ENCODE data around the gene NFIA.

Gene NFIA

GRCh38 chr1:61357539-61357938 lies 275.2 kb downstream of the NFIA start:
- no peaks in the 10 kb centered on the region for H3K36me3 ChIP-seq (ENCODE audit: control insufficient read depth, insufficient read depth, low read length)
- no peaks in the 10 kb centered on the region for H3K9me3 ChIP-seq (ENCODE audit: control insufficient read depth, low read length)
- no peak overlapping the region for H3K27ac ChIP-seq (ENCODE audit: low read depth, low read length, severe bottlenecking)
- no peak overlapping the region for H3K4me3 ChIP-seq (ENCODE audit: extremely low read depth, insufficient read depth, low read length, poor library complexity, severe bottlenecking)
- H3K4me1 ChIP-seq (ENCODE audit: control insufficient read depth, insufficient read depth, low read length, poor library complexity, severe bottlenecking): no peaks in the 10 kb centered on the region
- WGBS, 2 experiments (ENCODE audit: insufficient coverage in 2 of 2): 80 to 90% methylated on average over 2 of the region's 5 CpGs

- H3K4me1 ChIP-seq (ENCODE audit: control insufficient read depth, insufficient read depth, low read length, poor library complexity, severe bottlenecking): no peaks in the 10 kb centered on the region
- no peak overlapping the region for H3K27ac ChIP-seq (ENCODE audit: low read depth, low read length, severe bottlenecking)
- H3K4me3 ChIP-seq (ENCODE audit: extremely low read depth, insufficient read depth, low read length, poor library complexity, severe bottlenecking): no peak overlapping the region
- 90 to 92% methylated on average over 6 to 7 of the region's 8 CpGs for WGBS, 2 experiments (ENCODE audit: insufficient coverage in 2 of 2)
- no peaks in the 10 kb centered on the region for H3K36me3 ChIP-seq (ENCODE audit: control insufficient read depth, insufficient read depth, low read length)
- H3K9me3 ChIP-seq (ENCODE audit: control insufficient read depth, low read length): no peaks in the 10 kb centered on the region
Observed at GRCh38 chr1:61358770-61359455, 276.6 kb downstream of the NFIA start.

- H3K9me3 ChIP-seq (ENCODE audit: control insufficient read depth, low read length): no peaks in the 10 kb centered on the region
Observed at GRCh38 chr1:61361931-61362330, 279.6 kb downstream of the NFIA start.

GRCh38 chr1:61362351-61362750 lies 280.0 kb downstream of the NFIA start:
- no peaks in the 10 kb centered on the region for H3K4me1 ChIP-seq (ENCODE audit: control insufficient read depth, insufficient read depth, low read length, poor library complexity, severe bottlenecking)
- peak overlapping the region; percentile 3 for H3K27ac ChIP-seq (ENCODE audit: low read depth, low read length, severe bottlenecking)
- no peaks in the 10 kb centered on the region for H3K36me3 ChIP-seq (ENCODE audit: control insufficient read depth, insufficient read depth, low read length)
- no peaks in the 10 kb centered on the region for H3K9me3 ChIP-seq (ENCODE audit: control insufficient read depth, low read length)
- 90 to 100% methylated on average over 2 of the region's 2 CpGs for WGBS, 2 experiments (ENCODE audit: insufficient coverage in 2 of 2)
- H3K4me3 ChIP-seq (ENCODE audit: extremely low read depth, insufficient read depth, low read length, poor library complexity, severe bottlenecking): no peak overlapping the region

More at GRCh38 chr1:61361931-61362330, 279.6 kb downstream of the NFIA start:
- no peaks in the 10 kb centered on the region for H3K36me3 ChIP-seq (ENCODE audit: control insufficient read depth, insufficient read depth, low read length)
- H3K4me3 ChIP-seq (ENCODE audit: extremely low read depth, insufficient read depth, low read length, poor library complexity, severe bottlenecking): no peak overlapping the region
- 94% methylated on average over 2 of the region's 2 CpGs; no CpG with 5 or more reads in 1 of the 2 experiments for WGBS, 2 experiments (ENCODE audit: insufficient coverage in 2 of 2)
- H3K4me1 ChIP-seq (ENCODE audit: control insufficient read depth, insufficient read depth, low read length, poor library complexity, severe bottlenecking): no peaks in the 10 kb centered on the region
- no peak overlapping the region for H3K27ac ChIP-seq (ENCODE audit: low read depth, low read length, severe bottlenecking)

GRCh38 chr1:61368366-61368765 lies 286.0 kb downstream of the NFIA start:
- Histone ChIP-seq H3K27ac (ENCODE audit: low read depth, low read length, severe bottlenecking) (no peak overlapping the region), H3K36me3 (ENCODE audit: control insufficient read depth, insufficient read depth, low read length) (no peaks in the 10 kb centered on the region), H3K9me3 (ENCODE audit: control insufficient read depth, low read length) (no peaks in the 10 kb centered on the region), H3K4me3 (ENCODE audit: extremely low read depth, insufficient read depth, low read length, poor library complexity, severe bottlenecking) (no peak overlapping the region), H3K4me1 (ENCODE audit: control insufficient read depth, insufficient read depth, low read length, poor library complexity, severe bottlenecking) (no peaks in the 10 kb centered on the region)
- no CpG with 5 or more reads among the region's 2 CpGs for WGBS, 2 experiments (ENCODE audit: insufficient coverage in 2 of 2)

- Histone ChIP-seq H3K4me3 (ENCODE audit: extremely low read depth, insufficient read depth, low read length, poor library complexity, severe bottlenecking) (no peak overlapping the region), H3K4me1 (ENCODE audit: control insufficient read depth, insufficient read depth, low read length, poor library complexity, severe bottlenecking) (no peaks in the 10 kb centered on the region), H3K9me3 (ENCODE audit: control insufficient read depth, low read length) (no peaks in the 10 kb centered on the region), H3K36me3 (ENCODE audit: control insufficient read depth, insufficient read depth, low read length) (no peaks in the 10 kb centered on the region), H3K27ac (ENCODE audit: low read depth, low read length, severe bottlenecking) (no peak overlapping the region)
- WGBS, 2 experiments (ENCODE audit: insufficient coverage in 2 of 2): 90 to 100% methylated on average over 6 of the region's 6 CpGs
Observed at GRCh38 chr1:61368876-61369275, 286.5 kb downstream of the NFIA start.

GRCh38 chr1:61370177-61370912 lies 288.0 kb downstream of the NFIA start:
- H3K9me3 ChIP-seq (ENCODE audit: control insufficient read depth, low read length): no peaks in the 10 kb centered on the region
- H3K4me1 ChIP-seq (ENCODE audit: control insufficient read depth, insufficient read depth, low read length, poor library complexity, severe bottlenecking): no peaks in the 10 kb centered on the region
- WGBS, 2 experiments (ENCODE audit: insufficient coverage in 2 of 2): 95 to 100% methylated on average over 3 to 4 of the region's 10 CpGs
- no peak overlapping the region for H3K4me3 ChIP-seq (ENCODE audit: extremely low read depth, insufficient read depth, low read length, poor library complexity, severe bottlenecking)
- no peak overlapping the region for H3K27ac ChIP-seq (ENCODE audit: low read depth, low read length, severe bottlenecking)
- no peaks in the 10 kb centered on the region for H3K36me3 ChIP-seq (ENCODE audit: control insufficient read depth, insufficient read depth, low read length)

- Histone ChIP-seq H3K36me3 (ENCODE audit: control insufficient read depth, insufficient read depth, low read length) (no peaks in the 10 kb centered on the region), H3K4me3 (ENCODE audit: extremely low read depth, insufficient read depth, low read length, poor library complexity, severe bottlenecking) (no peak overlapping the region), H3K27ac (ENCODE audit: low read depth, low read length, severe bottlenecking) (no peak overlapping the region), H3K9me3 (ENCODE audit: control insufficient read depth, low read length) (no peaks in the 10 kb centered on the region), H3K4me1 (ENCODE audit: control insufficient read depth, insufficient read depth, low read length, poor library complexity, severe bottlenecking) (no peaks in the 10 kb centered on the region)
- no CpG with 5 or more reads among the region's 2 CpGs for WGBS, 2 experiments (ENCODE audit: insufficient coverage in 2 of 2)
Observed at GRCh38 chr1:61370913-61371279, 288.5 kb downstream of the NFIA start.

DNA sequence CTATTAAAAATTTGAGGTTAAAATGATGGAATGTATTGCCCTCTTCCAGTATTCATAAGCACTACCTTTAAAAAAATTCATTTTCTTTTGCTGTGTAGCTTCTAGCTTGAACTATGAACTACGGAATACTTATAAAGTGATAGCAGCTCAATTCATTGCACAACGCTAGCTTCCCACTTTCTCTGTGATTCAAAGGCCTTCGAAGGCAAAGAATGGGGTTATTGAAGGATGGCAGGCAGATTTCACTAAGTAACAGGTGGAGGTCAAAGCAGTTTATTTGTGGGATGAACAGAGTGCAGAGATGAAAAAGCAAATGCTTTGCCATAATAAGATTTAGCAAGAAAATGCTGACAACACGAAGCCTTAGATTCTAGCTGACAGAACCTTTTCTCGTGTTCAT lies 290.6 kb downstream of the NFIA start:
- H3K4me1 ChIP-seq (ENCODE audit: control insufficient read depth, insufficient read depth, low read length, poor library complexity, severe bottlenecking): no peaks in the 10 kb centered on the region
- no peaks in the 10 kb centered on the region for H3K9me3 ChIP-seq (ENCODE audit: control insufficient read depth, low read length)
- H3K4me3 ChIP-seq (ENCODE audit: extremely low read depth, insufficient read depth, low read length, poor library complexity, severe bottlenecking): no peak overlapping the region
- no peaks in the 10 kb centered on the region for H3K36me3 ChIP-seq (ENCODE audit: control insufficient read depth, insufficient read depth, low read length)
- 82 to 93% methylated on average over 4 to 5 of the region's 5 CpGs for WGBS, 2 experiments (ENCODE audit: insufficient coverage in 2 of 2)
- no peak overlapping the region for H3K27ac ChIP-seq (ENCODE audit: low read depth, low read length, severe bottlenecking)

- WGBS, 2 experiments (ENCODE audit: insufficient coverage in 2 of 2): no CpG with 5 or more reads among the region's 1 CpG
- H3K4me3 ChIP-seq (ENCODE audit: extremely low read depth, insufficient read depth, low read length, poor library complexity, severe bottlenecking): no peak overlapping the region
- H3K4me1 ChIP-seq (ENCODE audit: control insufficient read depth, insufficient read depth, low read length, poor library complexity, severe bottlenecking): no peaks in the 10 kb centered on the region
- no peaks in the 10 kb centered on the region for H3K9me3 ChIP-seq (ENCODE audit: control insufficient read depth, low read length)
- H3K27ac ChIP-seq (ENCODE audit: low read depth, low read length, severe bottlenecking): no peak overlapping the region
- no peaks in the 10 kb centered on the region for H3K36me3 ChIP-seq (ENCODE audit: control insufficient read depth, insufficient read depth, low read length)
Observed at GRCh38 chr1:61374156-61374555, 291.8 kb downstream of the NFIA start.

All from mesodermal cell (in vitro differentiated cells).